GM19238 (cell line): ENCODE data around the gene TAPBP.
"Not testable (repeated sequence)": the region's sequence is repeated elsewhere in the genome, so short reads cannot be mapped to it uniquely, and the experiment has no call there.

Source experiments
- DNase-seq: peaks from one replicate; pipeline ENCODE4 v3.0.0; 2011; ENCODE audit warnings: low spot score; ENCODE audit not compliant: insufficient read length

TAPBP gene

GRCh38 chr6:33277663-33278391 is 36.1 kb downstream of the TAPBP start:
- DNase-seq, result no peak

- DNase-seq, result peak; percentile 73
Measured at GRCh38 chr6:33276864-33277662, 36.8 kb downstream of the TAPBP start, which contains the start of gene B3GALT4. Gene B3GALT4, plus strand, starts transcription at chr6:33277123. Its CDS starts 297 bp downstream, at chr6:33277420.

DNA sequence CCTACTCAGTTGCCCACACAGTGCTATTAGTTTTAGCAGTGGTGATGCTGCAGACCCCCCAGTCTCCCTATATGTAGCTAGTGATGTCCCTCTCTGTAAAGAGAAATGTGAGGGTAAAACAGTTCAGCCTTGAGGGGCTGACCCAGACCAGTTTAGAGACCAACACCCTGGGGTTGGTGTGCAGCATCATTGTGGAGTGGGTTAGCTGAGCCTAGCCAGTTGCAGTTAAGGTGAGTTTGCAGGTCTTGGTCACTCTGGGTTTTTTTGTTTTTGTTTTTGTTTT is 37.4 kb downstream of the TAPBP start:
- DNase-seq, result no peak

DNA sequence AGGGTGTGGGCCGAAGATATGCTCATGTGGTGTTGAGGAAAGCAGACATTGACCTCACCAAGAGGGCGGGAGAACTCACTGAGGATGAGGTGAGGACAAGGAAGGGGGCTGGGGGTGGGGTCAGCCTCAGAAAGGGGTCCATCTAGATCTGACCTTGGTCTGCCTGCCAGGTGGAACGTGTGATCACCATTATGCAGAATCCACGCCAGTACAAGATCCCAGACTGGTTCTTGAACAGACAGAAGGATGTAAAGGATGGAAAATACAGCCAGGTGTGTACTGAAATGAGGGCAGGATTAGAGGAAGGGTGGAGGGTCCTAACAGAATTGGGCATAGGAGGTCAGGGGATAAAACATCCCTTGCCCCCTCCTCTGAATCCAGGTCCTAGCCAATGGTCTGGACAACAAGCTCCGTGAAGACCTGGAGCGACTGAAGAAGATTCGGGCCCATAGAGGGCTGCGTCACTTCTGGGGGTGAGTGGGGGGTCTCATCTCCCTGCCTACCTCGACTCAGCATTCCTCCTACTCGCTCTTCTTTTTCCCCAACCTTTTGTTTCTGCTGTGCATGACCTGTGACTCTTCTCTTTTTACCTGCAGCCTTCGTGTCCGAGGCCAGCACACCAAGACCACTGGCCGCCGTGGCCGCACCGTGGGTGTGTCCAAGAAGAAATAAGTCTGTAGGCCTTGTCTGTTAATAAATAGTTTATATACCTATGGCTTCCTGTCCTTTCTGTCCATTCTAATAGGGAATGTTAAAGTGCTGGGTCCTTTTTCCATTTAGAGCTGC is 37.9 kb downstream of the TAPBP start:
- DNase-seq, result not testable (repeated sequence)

GRCh38 chr6:33273924-33274902 is 39.7 kb downstream of the TAPBP start:
- DNase-seq, result no peak

DNA sequence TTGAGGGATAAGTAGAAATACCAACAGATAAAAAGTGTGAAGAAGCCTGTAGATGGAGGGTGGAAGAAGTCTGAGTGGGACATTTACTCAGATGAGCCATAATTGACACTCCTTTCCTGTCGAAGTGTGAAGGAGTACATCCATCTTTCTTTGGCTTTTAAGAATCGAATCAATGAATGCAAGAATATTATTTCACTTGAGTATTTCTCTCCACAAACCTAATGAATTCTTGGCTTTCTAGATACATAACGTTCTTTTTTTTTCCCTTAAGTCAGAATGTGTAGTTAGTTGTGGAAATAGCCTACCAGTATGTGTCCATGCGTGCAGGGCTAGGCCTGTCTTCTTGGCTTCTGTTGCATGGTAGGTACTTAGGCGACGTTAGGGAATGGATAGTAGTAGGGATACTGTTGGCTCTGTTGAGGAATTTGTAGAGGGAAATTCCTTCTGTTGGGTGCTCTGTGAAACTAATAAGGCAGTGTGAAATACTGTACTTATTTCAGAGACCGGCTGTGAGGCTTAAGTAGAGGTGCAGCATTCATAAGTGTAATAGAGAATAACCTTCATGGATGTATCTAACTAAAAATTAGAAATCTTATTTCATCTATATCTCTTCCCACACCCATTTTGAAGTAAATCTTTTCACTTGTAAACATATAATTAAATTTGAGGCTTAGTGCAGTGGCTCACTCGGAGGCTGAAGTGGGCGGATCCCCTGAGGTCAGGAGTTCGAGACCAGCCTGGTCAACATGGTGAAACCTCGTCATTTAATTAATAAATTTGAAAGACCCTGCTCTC is 40.6 kb downstream of the TAPBP start:
- DNase-seq, result no peak

- no peak for DNase-seq
Measured at GRCh38 chr6:33272275-33273128, 41.4 kb downstream of the TAPBP start.

DNA sequence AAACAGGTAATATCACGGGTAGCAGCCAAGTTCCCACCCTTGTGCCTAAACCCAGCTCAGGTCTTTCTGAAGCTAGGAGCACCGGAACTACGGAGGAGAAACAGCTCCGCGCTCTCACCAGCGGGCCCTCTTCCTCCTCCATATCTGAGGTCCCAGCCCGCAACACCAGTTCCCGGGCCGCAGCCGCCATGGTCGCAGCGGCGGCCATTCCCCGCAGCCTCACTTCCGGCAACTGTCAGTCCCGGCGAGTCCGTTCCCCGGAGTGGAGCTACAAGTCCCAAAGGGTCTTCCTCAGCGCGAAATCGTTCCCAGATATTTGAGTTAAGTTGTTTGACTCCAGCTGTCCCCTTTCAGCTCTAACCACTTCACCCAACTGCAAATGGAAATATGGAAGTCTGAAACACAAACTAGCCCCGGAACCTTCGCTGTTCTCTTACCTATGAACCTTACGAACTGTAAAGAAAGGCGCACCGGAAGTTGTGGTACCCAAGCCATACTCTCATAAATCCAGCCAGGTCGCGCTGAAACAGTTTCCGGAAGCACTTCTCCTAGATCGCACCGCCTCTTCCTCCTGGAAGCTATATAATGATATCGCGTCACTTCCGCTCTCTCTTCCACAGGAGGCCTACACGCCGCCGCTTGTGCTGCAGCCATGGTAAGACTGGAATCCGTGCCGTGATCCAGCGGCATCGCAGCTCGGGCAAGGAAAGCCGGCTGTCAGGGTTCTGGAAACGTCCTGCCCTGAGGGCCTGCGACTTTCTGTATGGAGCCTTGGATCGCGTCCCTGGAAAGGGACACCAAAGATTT is 42.2 kb downstream of the TAPBP start, which contains the start of the genes RPS18 and VPS52:
Gene RPS18 (plus strand): TSS at position 608 of the 807 bp plus-strand sequence. CDS start 45 bp downstream, at position 653.
Gene VPS52 (minus strand): TSS at position 409 of the 807 bp plus-strand sequence. CDS start 201 bp downstream, at position 208.
- peak; percentile 76 for DNase-seq

DNA sequence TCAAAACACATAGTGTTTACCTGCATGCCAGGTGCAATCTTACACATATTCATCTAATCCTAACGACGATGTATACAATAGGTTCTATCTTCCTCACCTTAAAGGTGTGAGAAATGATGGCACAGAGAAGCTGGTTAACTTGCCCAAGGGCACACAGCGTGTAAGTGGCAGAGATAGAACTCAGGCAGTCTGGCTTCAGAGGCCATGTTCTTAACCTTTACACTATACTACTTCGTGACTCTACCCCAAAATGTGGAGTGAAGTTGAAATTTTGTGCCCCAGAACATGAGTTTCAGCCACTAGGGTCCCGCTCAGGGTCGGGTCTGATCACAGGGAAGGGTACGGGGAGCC is 42.8 kb downstream of the TAPBP start:
- DNase-seq, result no peak

- DNase-seq, result no peak
Measured at GRCh38 chr6:33264015-33264414, 49.9 kb downstream of the TAPBP start.

- DNase-seq, result not testable (repeated sequence)
Measured at GRCh38 chr6:33262490-33262889, 51.4 kb downstream of the TAPBP start.

DNA sequence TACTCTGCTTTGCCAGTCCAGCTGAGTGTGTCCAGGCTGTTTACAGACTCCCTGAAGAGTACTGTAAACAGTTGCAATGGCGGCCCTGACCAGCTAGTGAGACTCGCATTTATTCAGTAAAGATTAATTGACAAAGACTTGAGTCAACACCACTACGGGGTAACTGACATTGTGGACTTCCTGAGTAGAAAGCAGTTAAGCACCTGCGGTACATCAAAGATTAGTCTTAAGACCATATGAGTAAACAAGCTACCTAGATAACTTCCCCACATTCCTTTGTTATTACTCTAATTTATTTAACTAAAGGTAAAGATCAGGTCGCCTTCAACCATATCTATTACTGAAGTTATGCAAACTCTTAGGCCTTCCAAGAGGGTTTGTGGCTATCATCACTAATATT is 54.8 kb downstream of the TAPBP start:
- no peak for DNase-seq

GRCh38 chr6:33254591-33254990 is 59.3 kb downstream of the TAPBP start:
- no peak for DNase-seq

- no peak for DNase-seq
Measured at GRCh38 chr6:33252759-33253158, 61.1 kb downstream of the TAPBP start.

- DNase-seq, result no peak
Measured at GRCh38 chr6:33251395-33252012, 62.4 kb downstream of the TAPBP start.

- DNase-seq, result no peak
Measured at GRCh38 chr6:33250731-33251130, 63.1 kb downstream of the TAPBP start.

- no peak for DNase-seq
Measured at GRCh38 chr6:33249732-33250630, 63.9 kb downstream of the TAPBP start.
